ENCODE measurements around the gene ELL. TPM values are rescaled to one million over a fixed set of nuclear protein-coding genes. Genes with fewer than 3 reads are reported as not detected.
A peak's percentile ranks its signal among the peaks of the same experiment; 100 is the strongest.

Gene ELL
- total RNA-seq, 4 donors from 2014 or later, result 5.9 to 12.8 (median 9.9) TPM

DNA sequence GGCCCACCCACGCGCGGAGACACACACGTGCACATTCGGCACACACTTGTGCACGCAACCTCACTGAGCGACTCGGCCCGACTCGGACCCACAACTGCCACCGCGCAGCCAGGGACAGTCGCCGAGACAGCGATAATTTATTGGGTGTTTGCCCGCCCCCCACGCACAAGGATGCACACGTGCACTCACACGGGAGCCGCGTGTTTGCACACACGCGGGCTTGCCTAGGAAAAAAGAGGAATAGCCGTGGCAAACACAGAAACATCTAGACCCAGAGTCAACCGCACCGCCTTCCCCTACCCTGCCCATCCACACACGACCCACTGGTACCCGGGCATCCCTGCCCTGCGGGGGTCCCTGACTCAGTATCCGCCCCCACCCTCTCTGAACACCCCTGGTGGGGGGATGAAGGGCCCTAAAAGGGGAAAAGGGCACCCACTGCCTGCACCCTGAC, 103.8 kb downstream of the ELL start:
- Histone ChIP-seq H3K27ac (peak overlapping the region; percentile 67 to 94 (median 92)), H3K36me3 (no peaks in the 10 kb centered on the region), H3K9me3 (no peaks in the 10 kb centered on the region), H3K27me3 (peaks cover 0 to 31% (median 0%) of the 10 kb centered on the region in 4 donors), H3K4me3 (peak overlapping the region in 3 of 4 donors; percentile 38 to 90 (median 74)), H3K4me1 (peaks cover 62 to 87% (median 63%) of the 10 kb centered on the region in 3 donors)
- TF ChIP-seq POLR2A (IDR thresholded peaks at IDR 0.05), result no peak
- TF ChIP-seq, protein P1, sequence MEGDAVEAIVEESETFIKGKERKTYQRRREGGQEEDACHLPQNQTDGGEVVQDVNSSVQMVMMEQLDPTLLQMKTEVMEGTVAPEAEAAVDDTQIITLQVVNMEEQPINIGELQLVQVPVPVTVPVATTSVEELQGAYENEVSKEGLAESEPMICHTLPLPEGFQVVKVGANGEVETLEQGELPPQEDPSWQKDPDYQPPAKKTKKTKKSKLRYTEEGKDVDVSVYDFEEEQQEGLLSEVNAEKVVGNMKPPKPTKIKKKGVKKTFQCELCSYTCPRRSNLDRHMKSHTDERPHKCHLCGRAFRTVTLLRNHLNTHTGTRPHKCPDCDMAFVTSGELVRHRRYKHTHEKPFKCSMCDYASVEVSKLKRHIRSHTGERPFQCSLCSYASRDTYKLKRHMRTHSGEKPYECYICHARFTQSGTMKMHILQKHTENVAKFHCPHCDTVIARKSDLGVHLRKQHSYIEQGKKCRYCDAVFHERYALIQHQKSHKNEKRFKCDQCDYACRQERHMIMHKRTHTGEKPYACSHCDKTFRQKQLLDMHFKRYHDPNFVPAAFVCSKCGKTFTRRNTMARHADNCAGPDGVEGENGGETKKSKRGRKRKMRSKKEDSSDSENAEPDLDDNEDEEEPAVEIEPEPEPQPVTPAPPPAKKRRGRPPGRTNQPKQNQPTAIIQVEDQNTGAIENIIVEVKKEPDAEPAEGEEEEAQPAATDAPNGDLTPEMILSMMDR (IDR thresholded peaks at IDR 0.05), result no peak
- intact Hi-C loops (cut with DNase I), result no loop called here
- WGBS, 2 donors, result 0 to 7% methylated on average over 5 to 6 of the region's 30 CpGs
- DNase-seq, result no peak

DNA sequence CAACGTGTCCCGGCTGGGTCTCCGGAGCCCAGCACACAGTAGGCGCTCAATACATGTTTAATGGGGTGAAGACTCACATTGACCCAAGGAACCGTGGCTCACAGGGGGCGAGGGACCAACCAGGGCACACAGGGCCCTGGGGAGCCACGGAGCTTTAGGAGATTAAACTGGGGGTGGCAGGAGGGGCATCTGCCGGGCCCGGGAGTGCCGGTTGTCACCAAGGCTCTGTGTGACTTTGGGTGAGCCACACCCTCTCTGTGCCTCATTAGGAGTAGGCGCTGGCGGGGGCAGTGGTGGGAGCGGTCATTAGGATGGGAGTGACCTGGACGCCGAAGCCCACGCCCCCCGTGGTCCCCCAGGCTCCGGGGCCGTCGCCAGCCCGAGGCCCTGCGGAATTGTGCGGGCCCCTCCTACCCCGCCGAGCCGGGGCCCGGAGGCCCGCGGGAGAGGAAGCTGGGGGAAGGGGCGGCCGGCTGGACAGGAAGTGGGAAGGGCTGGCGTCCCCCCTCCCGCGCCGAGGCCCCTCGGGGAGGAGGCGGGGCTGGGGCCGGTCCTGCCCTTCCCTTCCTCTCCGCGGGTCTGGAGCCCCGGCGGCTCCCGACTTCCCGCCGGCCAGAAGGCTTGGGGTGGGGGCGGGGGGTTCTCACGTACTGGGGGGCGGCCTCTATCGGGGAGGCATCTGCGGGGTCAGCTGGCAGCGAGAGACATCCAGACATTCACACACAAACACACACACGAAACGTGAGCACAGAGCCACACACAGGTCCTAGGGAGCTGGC, 104.4 kb downstream of the ELL start:
- intact Hi-C loops (cut with DNase I), result no loop called here
- Histone ChIP-seq H3K27me3 (peaks cover 0 to 31% (median 0%) of the 10 kb centered on the region in 4 donors), H3K36me3 (no peaks in the 10 kb centered on the region), H3K9me3 (no peaks in the 10 kb centered on the region), H3K4me3 (peak overlapping the region; percentile 5 to 90 (median 56)), H3K27ac (peak overlapping the region; percentile 67 to 94 (median 92)), H3K4me1 (peaks cover 62 to 81% (median 63%) of the 10 kb centered on the region in 3 donors)
- no peak for DNase-seq
- TF ChIP-seq, protein P1 (IDR thresholded peaks at IDR 0.05), result no peak
- TF ChIP-seq POLR2A (IDR thresholded peaks at IDR 0.05), result peak in 2 of 4 donors; percentile 55 to 65
- 0% methylated on average over 2 to 4 of the region's 53 CpGs for WGBS, 2 donors

- Histone ChIP-seq H3K27ac (peak overlapping the region; percentile 67 to 94 (median 92)), H3K4me3 (peak overlapping the region; percentile 5 to 90 (median 56)), H3K9me3 (no peaks in the 10 kb centered on the region), H3K36me3 (no peaks in the 10 kb centered on the region), H3K4me1 (peaks cover 62 to 75% (median 63%) of the 10 kb centered on the region in 3 donors), H3K27me3 (peaks cover 0 to 31% (median 0%) of the 10 kb centered on the region in 4 donors)
- WGBS, 2 donors, result 0% methylated on average over 2 to 18 of the region's 44 CpGs
- no peak for DNase-seq
- intact Hi-C loops (cut with DNase I), result no loop called here
- peak in 1 of 4 donors; percentile 5 for TF ChIP-seq POLR2A (IDR thresholded peaks at IDR 0.05)
- TF ChIP-seq, protein P1 (IDR thresholded peaks at IDR 0.05), result no peak
Measured at GRCh38 chr19:18416778-18417249, 105.1 kb downstream of the ELL start.

DNA sequence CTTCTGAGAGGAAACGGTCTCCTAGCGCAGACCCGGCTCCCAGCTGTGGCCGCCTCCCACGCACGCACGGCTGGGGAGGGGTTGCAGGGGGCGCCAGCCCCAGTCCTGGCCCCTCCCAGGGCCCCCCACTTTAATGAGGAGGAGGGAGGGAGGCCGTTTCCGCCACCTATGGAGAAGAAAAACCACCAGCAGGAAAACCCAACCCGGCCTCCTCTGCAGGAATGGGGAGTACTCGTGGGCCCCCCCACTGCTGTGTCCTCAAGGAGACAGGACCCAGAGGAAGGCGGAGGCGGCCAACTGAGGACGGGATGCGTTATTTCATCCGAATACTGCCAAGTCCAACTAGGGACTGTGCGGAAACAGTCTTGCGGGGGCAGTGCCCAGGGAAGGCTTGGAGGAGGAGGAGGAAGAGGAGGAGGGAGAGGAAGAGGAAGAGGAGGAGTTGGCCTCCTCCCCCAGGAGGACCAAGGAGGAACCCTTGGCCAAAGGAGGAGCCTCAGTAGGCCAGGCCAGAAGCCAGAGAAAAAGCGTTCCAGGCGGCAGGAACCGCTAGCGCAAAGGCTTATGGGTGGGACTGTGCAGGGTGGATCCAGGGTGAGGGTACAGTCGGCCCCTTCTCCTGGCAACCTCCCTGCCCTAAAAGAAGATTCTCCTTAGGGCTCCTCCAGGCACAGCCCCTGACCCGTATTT, 106.5 kb downstream of the ELL start:
- peak in 1 of 4 donors; percentile 36 for TF ChIP-seq POLR2A (IDR thresholded peaks at IDR 0.05)
- TF ChIP-seq, protein P1 (IDR thresholded peaks at IDR 0.05), result no peak
- H3K9me3 ChIP-seq, result no peaks in the 10 kb centered on the region
- intact Hi-C loops (cut with DNase I), result no loop called here
- H3K27ac ChIP-seq, result peak overlapping the region; percentile 67 to 94 (median 92)
- WGBS, 2 donors, result 17 to 26% methylated on average over 18 to 19 of the region's 25 CpGs
- DNase-seq, result no peak
- H3K36me3 ChIP-seq, result no peaks in the 10 kb centered on the region
- peaks cover 49 to 65% (median 55%) of the 10 kb centered on the region in 3 donors for H3K4me1 ChIP-seq
- peaks cover 0 to 31% (median 0%) of the 10 kb centered on the region in 4 donors for H3K27me3 ChIP-seq
- peak overlapping the region; percentile 3 to 58 (median 26) for H3K4me3 ChIP-seq

All from esophagus squamous epithelium (tissue), 5 donors.